SK-N-SH treated with all-trans-retinoic acid at 6 μM for 48 hours (cell line): ENCODE measurements around the gene RPL27A.

Experiments used
- ESRRG ChIP-seq: fragments of 250-450 bp; sonication (Bioruptor Pico); IDR thresholded peaks from 2 replicates; pipeline ENCODE4 v1.6.1; 2021; ENCODE audit warnings: mild to moderate bottlenecking
- GLIS3 ChIP-seq: fragments of 250-450 bp; sonication (Bioruptor Pico); IDR thresholded peaks from 2 replicates; pipeline ENCODE4 v1.5.0; 2020; ENCODE audit warnings: mild to moderate bottlenecking, moderate library complexity
- ISL1 ChIP-seq: fragments of 250-450 bp; sonication (Bioruptor Pico); IDR thresholded peaks from 2 replicates; pipeline ENCODE4 v2.1.2; 2022; ENCODE audit warnings: mild to moderate bottlenecking, moderate library complexity
- ZFP30 ChIP-seq: fragments of 450-650 bp; formaldehyde crosslinking; IDR thresholded peaks from 2 replicates; pipeline ENCODE4 v1.5.0; 2022; ENCODE audit warnings: mild to moderate bottlenecking, moderate library complexity

DNA sequence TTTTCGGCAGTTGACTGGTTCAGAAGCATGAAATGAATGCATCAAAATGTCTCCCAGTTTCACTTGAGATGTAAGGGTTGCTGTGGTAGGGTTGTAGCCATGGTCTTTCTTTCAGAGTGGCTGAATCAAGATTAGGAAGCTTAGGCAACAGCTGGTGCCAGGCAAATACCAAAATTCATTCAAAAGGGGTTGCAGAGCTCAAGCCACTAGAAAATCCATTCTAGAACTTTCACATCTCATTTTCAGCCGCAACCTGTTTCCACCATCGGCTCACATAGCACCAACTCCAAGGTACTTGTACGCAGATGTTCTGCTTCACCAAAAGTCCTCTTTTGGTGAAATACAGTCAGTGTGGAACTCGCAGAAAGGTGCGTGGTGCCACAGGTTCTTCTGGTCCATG is 48.1 kb upstream of the RPL27A start:
- TF ChIP-seq GLIS3 (CRISPR knock-in tag): no peak
- no peak for TF ChIP-seq ESRRG (CRISPR knock-in tag)
- TF ChIP-seq ZFP30 (CRISPR knock-in tag): no peak
- TF ChIP-seq ISL1: no peak
